GM23338 (cell line): ENCODE results near the gene CEP72.

Source experiments
- CREB1 ChIP-seq: fragments of 250-450 bp; sonication (Bioruptor Pico); IDR thresholded peaks from 2 replicates; pipeline ENCODE4 v1.5.0; 2020; ENCODE audit warnings: low read depth, mild to moderate bottlenecking, moderate library complexity
- EZH2 ChIP-seq: fragments of 200-600 bp; sonication (generic); IDR thresholded peaks from one replicate; pipeline ENCODE4 v1.8.0; 2017; ENCODE audit warnings: antibody characterized with exemption, mild to moderate bottlenecking, low read depth; ENCODE audit not compliant: unreplicated experiment
- EZH2phosphoT487 ChIP-seq: fragments of 200-600 bp; sonication (generic); IDR thresholded peaks from one replicate; pipeline ENCODE4 v1.8.1; 2018; ENCODE audit warnings: antibody characterized with exemption; ENCODE audit not compliant: unreplicated experiment
- JUNB ChIP-seq: IDR thresholded peaks from one replicate; pipeline ENCODE4 v1.6.1; 2016; ENCODE audit warnings: antibody characterized with exemption; ENCODE audit not compliant: unreplicated experiment
- NANOG ChIP-seq: IDR thresholded peaks from 2 replicates; pipeline ENCODE4 v1.6.1; 2016; ENCODE audit warnings: antibody characterized with exemption, borderline replicate concordance
- POLR2AphosphoS5 ChIP-seq: IDR thresholded peaks from 2 replicates; pipeline ENCODE4 v1.6.1; 2016; ENCODE audit warnings: antibody characterized with exemption, low read depth
- STAT1 ChIP-seq: IDR thresholded peaks from one replicate; pipeline ENCODE4 v1.6.1; 2016; ENCODE audit warnings: antibody characterized with exemption; ENCODE audit not compliant: unreplicated experiment
- ZNF114 ChIP-seq: fragments of 250-450 bp; sonication (Bioruptor Pico); IDR thresholded peaks from 2 replicates; pipeline ENCODE4 v1.5.0; 2020; ENCODE audit warnings: mild to moderate bottlenecking, moderate library complexity
- ZNF331 ChIP-seq: fragments of 250-450 bp; sonication (Bioruptor Pico); IDR thresholded peaks from 2 replicates; pipeline ENCODE4 v1.5.0; 2020; ENCODE audit warnings: low read depth, mild to moderate bottlenecking, moderate library complexity
- TF ChIP-seq, protein P1 (sequence below), 2 experiments: fragments of 200-600 bp in 1 of 2; sonication (generic) in 1 of 2; conservative IDR thresholded peaks; 2 replicates each; pipeline versions ENCODE4 v1.5.1 to v1.6.1; 2016 to 2017; ENCODE audit warnings: antibody characterized with exemption in 2 of 2, low read depth in 2 of 2, mild to moderate bottlenecking in 2 of 2, moderate library complexity in 1 of 2
- TF ChIP-seq, protein P2 (sequence below): IDR thresholded peaks from one replicate; pipeline ENCODE4 v1.6.1; 2018; ENCODE audit warnings: antibody characterized with exemption; ENCODE audit not compliant: unreplicated experiment
- TF ChIP-seq, protein P3 (sequence below): IDR thresholded peaks from 2 replicates; pipeline ENCODE4 v1.6.1; 2016; ENCODE audit warnings: antibody characterized with exemption

DNA sequence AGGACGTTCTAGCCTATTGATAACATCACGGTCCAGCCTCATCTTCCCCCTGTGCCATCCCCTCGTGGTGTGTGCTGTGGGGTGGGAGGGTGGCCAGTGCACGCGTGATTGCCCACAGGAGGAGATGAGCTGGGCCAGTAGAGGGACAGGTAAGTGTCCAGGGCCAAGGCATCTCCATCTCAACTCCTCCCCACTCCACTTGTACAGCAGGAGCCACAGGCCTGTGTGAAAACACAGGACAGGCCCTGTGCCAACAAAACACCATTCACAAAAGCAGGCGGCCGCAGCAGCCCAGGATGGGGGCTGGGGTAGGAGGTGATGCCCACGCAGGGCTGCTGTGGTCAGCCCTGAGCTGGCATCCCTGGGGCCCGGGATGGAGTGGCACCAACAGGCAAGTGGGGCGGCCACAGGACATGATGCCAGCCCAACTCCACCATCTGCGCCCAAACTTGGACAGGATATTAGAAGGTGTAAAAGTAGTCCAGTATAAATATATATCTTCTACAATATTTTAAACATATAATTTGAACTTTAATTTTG, 48.4 kb downstream of the CEP72 start:
- TF ChIP-seq, protein P1, sequence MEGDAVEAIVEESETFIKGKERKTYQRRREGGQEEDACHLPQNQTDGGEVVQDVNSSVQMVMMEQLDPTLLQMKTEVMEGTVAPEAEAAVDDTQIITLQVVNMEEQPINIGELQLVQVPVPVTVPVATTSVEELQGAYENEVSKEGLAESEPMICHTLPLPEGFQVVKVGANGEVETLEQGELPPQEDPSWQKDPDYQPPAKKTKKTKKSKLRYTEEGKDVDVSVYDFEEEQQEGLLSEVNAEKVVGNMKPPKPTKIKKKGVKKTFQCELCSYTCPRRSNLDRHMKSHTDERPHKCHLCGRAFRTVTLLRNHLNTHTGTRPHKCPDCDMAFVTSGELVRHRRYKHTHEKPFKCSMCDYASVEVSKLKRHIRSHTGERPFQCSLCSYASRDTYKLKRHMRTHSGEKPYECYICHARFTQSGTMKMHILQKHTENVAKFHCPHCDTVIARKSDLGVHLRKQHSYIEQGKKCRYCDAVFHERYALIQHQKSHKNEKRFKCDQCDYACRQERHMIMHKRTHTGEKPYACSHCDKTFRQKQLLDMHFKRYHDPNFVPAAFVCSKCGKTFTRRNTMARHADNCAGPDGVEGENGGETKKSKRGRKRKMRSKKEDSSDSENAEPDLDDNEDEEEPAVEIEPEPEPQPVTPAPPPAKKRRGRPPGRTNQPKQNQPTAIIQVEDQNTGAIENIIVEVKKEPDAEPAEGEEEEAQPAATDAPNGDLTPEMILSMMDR (conservative IDR thresholded peaks at IDR 0.05; ENCODE audit: low read depth in 2 of 2), result no peak
- TF ChIP-seq EZH2, result no peak
- no peak for TF ChIP-seq POLR2AphosphoS5
- TF ChIP-seq STAT1, result no peak
- no peak for TF ChIP-seq JUNB
- TF ChIP-seq, protein P2, sequence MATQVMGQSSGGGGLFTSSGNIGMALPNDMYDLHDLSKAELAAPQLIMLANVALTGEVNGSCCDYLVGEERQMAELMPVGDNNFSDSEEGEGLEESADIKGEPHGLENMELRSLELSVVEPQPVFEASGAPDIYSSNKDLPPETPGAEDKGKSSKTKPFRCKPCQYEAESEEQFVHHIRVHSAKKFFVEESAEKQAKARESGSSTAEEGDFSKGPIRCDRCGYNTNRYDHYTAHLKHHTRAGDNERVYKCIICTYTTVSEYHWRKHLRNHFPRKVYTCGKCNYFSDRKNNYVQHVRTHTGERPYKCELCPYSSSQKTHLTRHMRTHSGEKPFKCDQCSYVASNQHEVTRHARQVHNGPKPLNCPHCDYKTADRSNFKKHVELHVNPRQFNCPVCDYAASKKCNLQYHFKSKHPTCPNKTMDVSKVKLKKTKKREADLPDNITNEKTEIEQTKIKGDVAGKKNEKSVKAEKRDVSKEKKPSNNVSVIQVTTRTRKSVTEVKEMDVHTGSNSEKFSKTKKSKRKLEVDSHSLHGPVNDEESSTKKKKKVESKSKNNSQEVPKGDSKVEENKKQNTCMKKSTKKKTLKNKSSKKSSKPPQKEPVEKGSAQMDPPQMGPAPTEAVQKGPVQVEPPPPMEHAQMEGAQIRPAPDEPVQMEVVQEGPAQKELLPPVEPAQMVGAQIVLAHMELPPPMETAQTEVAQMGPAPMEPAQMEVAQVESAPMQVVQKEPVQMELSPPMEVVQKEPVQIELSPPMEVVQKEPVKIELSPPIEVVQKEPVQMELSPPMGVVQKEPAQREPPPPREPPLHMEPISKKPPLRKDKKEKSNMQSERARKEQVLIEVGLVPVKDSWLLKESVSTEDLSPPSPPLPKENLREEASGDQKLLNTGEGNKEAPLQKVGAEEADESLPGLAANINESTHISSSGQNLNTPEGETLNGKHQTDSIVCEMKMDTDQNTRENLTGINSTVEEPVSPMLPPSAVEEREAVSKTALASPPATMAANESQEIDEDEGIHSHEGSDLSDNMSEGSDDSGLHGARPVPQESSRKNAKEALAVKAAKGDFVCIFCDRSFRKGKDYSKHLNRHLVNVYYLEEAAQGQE, result no peak
- TF ChIP-seq EZH2phosphoT487, result no peak
- TF ChIP-seq ZNF114, result no peak
- TF ChIP-seq CREB1 (CRISPR knock-in tag), result no peak
- TF ChIP-seq, protein P3, sequence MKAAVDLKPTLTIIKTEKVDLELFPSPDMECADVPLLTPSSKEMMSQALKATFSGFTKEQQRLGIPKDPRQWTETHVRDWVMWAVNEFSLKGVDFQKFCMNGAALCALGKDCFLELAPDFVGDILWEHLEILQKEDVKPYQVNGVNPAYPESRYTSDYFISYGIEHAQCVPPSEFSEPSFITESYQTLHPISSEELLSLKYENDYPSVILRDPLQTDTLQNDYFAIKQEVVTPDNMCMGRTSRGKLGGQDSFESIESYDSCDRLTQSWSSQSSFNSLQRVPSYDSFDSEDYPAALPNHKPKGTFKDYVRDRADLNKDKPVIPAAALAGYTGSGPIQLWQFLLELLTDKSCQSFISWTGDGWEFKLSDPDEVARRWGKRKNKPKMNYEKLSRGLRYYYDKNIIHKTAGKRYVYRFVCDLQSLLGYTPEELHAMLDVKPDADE, result no peak
- no peak for TF ChIP-seq ZNF331
- no peak for TF ChIP-seq NANOG
